Sigmoid colon (tissue), 4 donors: ENCODE results near the gene TRIM44.

Source experiments
- CTCF ChIP-seq, 4 experiments: fragments of 450-650 bp in 3 of 4; fragments of 200-600 bp in 1 of 4; IDR thresholded peaks; one replicate each; pipeline ENCODE4 v1.5.1; 2016 to 2019; ENCODE audit warnings: antibody characterized with exemption in 4 of 4, mild to moderate bottlenecking in 3 of 4, moderate library complexity in 2 of 4
- POLR2A ChIP-seq, 2 donors: fragments of 450-650 bp; IDR thresholded peaks; one replicate each; pipeline ENCODE4 v1.6.1; 2016; ENCODE audit warnings: antibody characterized with exemption in 2 of 2, mild to moderate bottlenecking in 2 of 2, moderate library complexity in 2 of 2
- POLR2AphosphoS5 ChIP-seq, 4 donors: sonication (generic); formaldehyde crosslinking; IDR thresholded peaks; one replicate each; pipeline ENCODE4 v1.6.1; 2017; ENCODE audit warnings: antibody characterized with exemption in 4 of 4

GRCh38 chr11:35677904-35678303, 15.3 kb downstream of the TRIM44 start:
- TF ChIP-seq POLR2AphosphoS5 (IDR thresholded peaks at IDR 0.05) (no peak), POLR2A (IDR thresholded peaks at IDR 0.05) (no peak), CTCF (IDR thresholded peaks at IDR 0.05) (no peak)
